ENCODE results near the gene DIAPH3.

DNA sequence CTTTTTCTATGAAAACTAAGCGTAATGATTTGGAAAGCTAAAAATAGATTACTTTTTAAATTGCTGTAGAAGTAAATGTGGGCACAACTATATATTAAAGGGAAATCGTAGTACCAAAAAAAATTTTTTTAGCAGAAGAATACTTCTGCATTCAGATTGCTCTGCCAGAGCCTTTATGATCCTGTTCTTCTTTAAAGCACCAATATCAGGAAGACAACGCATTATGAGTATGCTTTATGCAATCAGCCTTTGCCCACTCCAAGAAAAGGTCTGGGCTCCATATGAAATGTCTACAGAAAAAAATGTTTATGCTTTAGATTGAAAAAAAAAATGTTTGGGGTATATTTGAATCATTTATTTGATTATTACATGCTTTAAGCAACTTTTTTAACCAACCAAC is 137.4 kb downstream of the DIAPH3 start:
- TF ChIP-seq POLR2A (IDR thresholded peaks at IDR 0.05): no peak
- TF ChIP-seq, protein P1, sequence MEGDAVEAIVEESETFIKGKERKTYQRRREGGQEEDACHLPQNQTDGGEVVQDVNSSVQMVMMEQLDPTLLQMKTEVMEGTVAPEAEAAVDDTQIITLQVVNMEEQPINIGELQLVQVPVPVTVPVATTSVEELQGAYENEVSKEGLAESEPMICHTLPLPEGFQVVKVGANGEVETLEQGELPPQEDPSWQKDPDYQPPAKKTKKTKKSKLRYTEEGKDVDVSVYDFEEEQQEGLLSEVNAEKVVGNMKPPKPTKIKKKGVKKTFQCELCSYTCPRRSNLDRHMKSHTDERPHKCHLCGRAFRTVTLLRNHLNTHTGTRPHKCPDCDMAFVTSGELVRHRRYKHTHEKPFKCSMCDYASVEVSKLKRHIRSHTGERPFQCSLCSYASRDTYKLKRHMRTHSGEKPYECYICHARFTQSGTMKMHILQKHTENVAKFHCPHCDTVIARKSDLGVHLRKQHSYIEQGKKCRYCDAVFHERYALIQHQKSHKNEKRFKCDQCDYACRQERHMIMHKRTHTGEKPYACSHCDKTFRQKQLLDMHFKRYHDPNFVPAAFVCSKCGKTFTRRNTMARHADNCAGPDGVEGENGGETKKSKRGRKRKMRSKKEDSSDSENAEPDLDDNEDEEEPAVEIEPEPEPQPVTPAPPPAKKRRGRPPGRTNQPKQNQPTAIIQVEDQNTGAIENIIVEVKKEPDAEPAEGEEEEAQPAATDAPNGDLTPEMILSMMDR (IDR thresholded peaks at IDR 0.05): no peak

Measured in sigmoid colon (tissue), 3 donors.